ENCODE results near the gene OPN4. TPM values are rescaled to one million over a fixed set of nuclear protein-coding genes. Genes with fewer than 3 reads are reported as not detected.

Gene OPN4
- total RNA-seq, 1 donor from 2014 or later = not detected

DNA sequence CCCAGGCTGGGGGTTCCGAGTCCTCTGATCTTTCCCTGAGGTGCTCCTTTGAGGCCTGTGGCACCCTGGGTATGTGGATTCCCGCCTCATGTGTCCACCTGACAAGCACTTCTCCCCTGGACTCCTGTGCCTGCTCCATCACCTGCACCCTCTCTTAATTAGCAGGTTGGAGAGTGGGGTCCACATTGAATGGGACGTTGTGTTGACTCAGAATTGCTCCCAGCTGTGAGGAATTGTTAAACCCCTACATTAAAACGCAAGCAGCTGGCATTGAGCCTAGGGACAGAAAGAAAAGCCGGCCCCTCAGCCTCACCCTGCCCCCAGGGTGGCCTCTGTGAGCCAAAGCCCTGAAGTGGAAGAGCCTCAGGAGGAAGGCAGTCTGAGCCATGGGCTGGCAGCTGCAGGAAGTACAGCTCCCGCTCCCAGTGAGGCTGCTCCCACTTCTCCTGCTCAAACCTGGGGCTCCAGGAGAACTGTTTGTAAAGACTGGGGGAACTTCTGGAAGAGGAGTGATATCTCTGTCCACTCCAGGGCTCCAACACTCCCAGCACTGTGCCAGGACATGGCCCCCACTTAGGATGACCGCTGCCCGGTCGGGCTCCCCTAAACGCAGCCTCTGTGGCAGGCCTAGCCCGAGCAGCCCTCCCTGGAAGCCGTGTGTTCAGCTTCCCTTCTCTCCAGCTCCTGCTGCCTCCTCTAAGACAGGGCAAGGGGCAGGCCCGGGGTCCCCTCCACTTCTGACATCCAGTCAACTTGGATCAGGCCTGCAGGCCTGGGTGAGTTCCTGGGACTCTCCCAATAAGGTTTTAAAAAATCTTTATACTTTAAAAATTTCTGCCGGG, 1.8 kb upstream of the OPN4 start:
- no peaks in the 10 kb centered on the region for H3K79me2 ChIP-seq (ENCODE audit: insufficient read depth, low read length)
- DNase-seq (ENCODE audit: low read depth) (no peak), FAIRE-seq (no peak)
- peaks cover 19% of the 10 kb centered on the region for H3K4me1 ChIP-seq (ENCODE audit: insufficient read depth, low read length)
- no peaks in the 10 kb centered on the region for H3K36me3 ChIP-seq (ENCODE audit: insufficient read depth, low read length)
- Mint-ChIP-seq H3K4me1 (ENCODE audit: low read depth, unreplicated experiment) (peaks cover 3% of the 10 kb centered on the region), H3K27me3 (ENCODE audit: low read depth, unreplicated experiment) (peaks cover 25% of the 10 kb centered on the region), H3K36me3 (ENCODE audit: low read depth, unreplicated experiment) (peaks cover 4% of the 10 kb centered on the region), H3K4me3 (ENCODE audit: unreplicated experiment) (no peak overlapping the region), H3K9me3 (ENCODE audit: unreplicated experiment) (no peaks in the 10 kb centered on the region), H3K27ac (ENCODE audit: unreplicated experiment) (no peak overlapping the region)
- no peaks in the 10 kb centered on the region for H3K27me3 ChIP-seq (ENCODE audit: insufficient read depth, low read length)
- H3K9ac ChIP-seq (ENCODE audit: low read length) = no peak overlapping the region
- H4K20me1 ChIP-seq (ENCODE audit: insufficient read depth, low read length) = no peaks in the 10 kb centered on the region
- TF ChIP-seq EZH2 (IDR thresholded peaks at IDR 0.05; ENCODE audit: insufficient read depth, low read length) = no peak
- TF ChIP-seq, protein P1, sequence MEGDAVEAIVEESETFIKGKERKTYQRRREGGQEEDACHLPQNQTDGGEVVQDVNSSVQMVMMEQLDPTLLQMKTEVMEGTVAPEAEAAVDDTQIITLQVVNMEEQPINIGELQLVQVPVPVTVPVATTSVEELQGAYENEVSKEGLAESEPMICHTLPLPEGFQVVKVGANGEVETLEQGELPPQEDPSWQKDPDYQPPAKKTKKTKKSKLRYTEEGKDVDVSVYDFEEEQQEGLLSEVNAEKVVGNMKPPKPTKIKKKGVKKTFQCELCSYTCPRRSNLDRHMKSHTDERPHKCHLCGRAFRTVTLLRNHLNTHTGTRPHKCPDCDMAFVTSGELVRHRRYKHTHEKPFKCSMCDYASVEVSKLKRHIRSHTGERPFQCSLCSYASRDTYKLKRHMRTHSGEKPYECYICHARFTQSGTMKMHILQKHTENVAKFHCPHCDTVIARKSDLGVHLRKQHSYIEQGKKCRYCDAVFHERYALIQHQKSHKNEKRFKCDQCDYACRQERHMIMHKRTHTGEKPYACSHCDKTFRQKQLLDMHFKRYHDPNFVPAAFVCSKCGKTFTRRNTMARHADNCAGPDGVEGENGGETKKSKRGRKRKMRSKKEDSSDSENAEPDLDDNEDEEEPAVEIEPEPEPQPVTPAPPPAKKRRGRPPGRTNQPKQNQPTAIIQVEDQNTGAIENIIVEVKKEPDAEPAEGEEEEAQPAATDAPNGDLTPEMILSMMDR (IDR thresholded peaks at IDR 0.05; ENCODE audit: insufficient read depth, low read depth, low read length) = no peak
- no peak overlapping the region for H3K27ac ChIP-seq (ENCODE audit: low read depth, low read length)
- H3K9me3 ChIP-seq (ENCODE audit: insufficient read depth, low read depth, low read length) = no peaks in the 10 kb centered on the region
- no peak overlapping the region for H3K4me3 ChIP-seq (ENCODE audit: insufficient read depth, low read depth, low read length)
- no peak overlapping the region for H2AFZ ChIP-seq (ENCODE audit: low read depth, low read length)
- H3K4me2 ChIP-seq (ENCODE audit: low read length) = no peak overlapping the region

DNA sequence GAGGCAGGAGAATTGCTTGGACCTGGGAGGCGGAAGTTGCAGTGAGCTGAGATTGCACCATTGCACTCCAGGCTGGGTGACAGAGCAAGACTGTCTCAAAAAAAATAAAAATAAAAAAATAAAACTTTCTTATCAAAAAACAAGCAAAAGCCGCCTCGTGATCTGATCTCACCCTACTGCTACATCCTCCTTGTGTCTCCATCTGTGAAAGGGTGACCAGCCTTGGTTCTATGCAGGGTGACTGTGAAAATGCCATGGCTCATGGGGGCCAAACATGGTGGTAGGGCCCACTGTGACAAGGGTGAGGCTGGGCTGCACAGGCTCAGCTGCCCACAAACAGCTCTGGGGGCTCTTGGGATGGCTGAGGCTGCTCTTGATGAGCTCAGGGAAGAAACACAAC, 968 bp upstream of the OPN4 start:
- Mint-ChIP-seq H3K27ac (ENCODE audit: unreplicated experiment) (no peak overlapping the region), H3K27me3 (ENCODE audit: low read depth, unreplicated experiment) (peaks cover 27% of the 10 kb centered on the region), H3K9me3 (ENCODE audit: unreplicated experiment) (no peaks in the 10 kb centered on the region), H3K4me1 (ENCODE audit: low read depth, unreplicated experiment) (peaks cover 3% of the 10 kb centered on the region), H3K36me3 (ENCODE audit: low read depth, unreplicated experiment) (peaks cover 4% of the 10 kb centered on the region), H3K4me3 (ENCODE audit: unreplicated experiment) (no peak overlapping the region)
- Histone ChIP-seq H3K27me3 (ENCODE audit: insufficient read depth, low read length) (no peaks in the 10 kb centered on the region), H3K9ac (ENCODE audit: low read length) (no peak overlapping the region), H3K27ac (ENCODE audit: low read depth, low read length) (no peak overlapping the region), H3K79me2 (ENCODE audit: insufficient read depth, low read length) (no peaks in the 10 kb centered on the region), H3K4me1 (ENCODE audit: insufficient read depth, low read length) (peaks cover 19% of the 10 kb centered on the region), H4K20me1 (ENCODE audit: insufficient read depth, low read length) (no peaks in the 10 kb centered on the region), H3K4me3 (ENCODE audit: insufficient read depth, low read depth, low read length) (no peak overlapping the region), H3K9me3 (ENCODE audit: insufficient read depth, low read depth, low read length) (no peaks in the 10 kb centered on the region), H3K36me3 (ENCODE audit: insufficient read depth, low read length) (no peaks in the 10 kb centered on the region), H3K4me2 (ENCODE audit: low read length) (no peak overlapping the region), H2AFZ (ENCODE audit: low read depth, low read length) (no peak overlapping the region)
- FAIRE-seq = no peak
- TF ChIP-seq, protein P1 (IDR thresholded peaks at IDR 0.05; ENCODE audit: insufficient read depth, low read depth, low read length) = no peak
- no peak for TF ChIP-seq EZH2 (IDR thresholded peaks at IDR 0.05; ENCODE audit: insufficient read depth, low read length)
- no peak for DNase-seq (ENCODE audit: low read depth)

DNA sequence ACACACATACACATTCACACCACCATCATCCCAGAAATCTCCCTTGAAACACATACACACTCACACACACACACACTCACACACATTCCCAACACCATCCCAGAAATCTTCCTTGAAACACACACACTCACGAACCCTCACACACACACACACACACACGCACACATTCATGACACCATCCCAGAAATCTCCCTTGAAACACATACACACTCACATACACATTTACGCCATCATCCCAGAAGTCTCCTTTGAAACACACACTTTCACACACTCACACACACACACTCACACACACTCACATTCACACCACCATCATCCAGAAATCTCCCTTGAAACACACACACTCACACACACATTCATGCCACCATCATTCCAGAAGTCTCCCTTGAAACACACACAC, 360 bp upstream of the OPN4 start:
- H3K4me3 Mint-ChIP-seq (ENCODE audit: unreplicated experiment) = no peak overlapping the region
- peaks cover 3% of the 10 kb centered on the region for H3K4me1 Mint-ChIP-seq (ENCODE audit: low read depth, unreplicated experiment)
- peaks cover 33% of the 10 kb centered on the region for H3K27me3 Mint-ChIP-seq (ENCODE audit: low read depth, unreplicated experiment)
- peaks cover 4% of the 10 kb centered on the region for H3K36me3 Mint-ChIP-seq (ENCODE audit: low read depth, unreplicated experiment)
- H3K27me3 ChIP-seq (ENCODE audit: insufficient read depth, low read length) = no peaks in the 10 kb centered on the region
- DNase-seq (ENCODE audit: low read depth) (no peak), FAIRE-seq (no peak)
- H3K4me1 ChIP-seq (ENCODE audit: insufficient read depth, low read length) = peaks cover 18% of the 10 kb centered on the region
- H3K4me3 ChIP-seq (ENCODE audit: insufficient read depth, low read depth, low read length) = no peak overlapping the region
- H3K27ac Mint-ChIP-seq (ENCODE audit: unreplicated experiment) = no peak overlapping the region
- H3K4me2 ChIP-seq (ENCODE audit: low read length) = peak overlapping the region; percentile 45
- no peaks in the 10 kb centered on the region for H3K79me2 ChIP-seq (ENCODE audit: insufficient read depth, low read length)
- H3K36me3 ChIP-seq (ENCODE audit: insufficient read depth, low read length) = no peaks in the 10 kb centered on the region
- H2AFZ ChIP-seq (ENCODE audit: low read depth, low read length) = no peak overlapping the region
- H3K27ac ChIP-seq (ENCODE audit: low read depth, low read length) = no peak overlapping the region
- H4K20me1 ChIP-seq (ENCODE audit: insufficient read depth, low read length) = no peaks in the 10 kb centered on the region
- H3K9me3 Mint-ChIP-seq (ENCODE audit: unreplicated experiment) = peaks cover 2% of the 10 kb centered on the region
- H3K9me3 ChIP-seq (ENCODE audit: insufficient read depth, low read depth, low read length) = no peaks in the 10 kb centered on the region
- TF ChIP-seq, protein P1 (IDR thresholded peaks at IDR 0.05; ENCODE audit: insufficient read depth, low read depth, low read length) = no peak
- no peak for TF ChIP-seq EZH2 (IDR thresholded peaks at IDR 0.05; ENCODE audit: insufficient read depth, low read length)
- H3K9ac ChIP-seq (ENCODE audit: low read length) = peak overlapping the region; percentile 11

All from astrocyte (in vitro differentiated cells and primary cell).